HL-60 (cell line): ENCODE measurements around the gene WDR77.

ENCODE experiments used
- DNase-seq, 2 experiments: peaks; one replicate each; pipeline ENCODE4 v3.0.0-alpha.2; 2010 to 2020; ENCODE audit warnings: low read depth in 1 of 2, low spot score in 1 of 2
- H3K27ac ChIP-seq: fragments of 250-450 bp; sonication (Bioruptor Pico); replicated peaks from 2 replicates; pipeline ENCODE4 v1.5.1; 2020; ENCODE audit warnings: mild to moderate bottlenecking, moderate library complexity
- H3K27me3 ChIP-seq: fragments of 250-450 bp; sonication (Bioruptor Pico); 2 replicates; pipeline ENCODE4 v1.5.1; 2021; ENCODE audit warnings: mild to moderate bottlenecking, moderate library complexity; ENCODE audit not compliant: insufficient read depth, poor library complexity, severe bottlenecking
- H3K4me3 ChIP-seq: replicated peaks from 2 replicates; pipeline ENCODE4 v1.5.1; 2011; ENCODE audit warnings: mild to moderate bottlenecking, control low read depth, low read length; ENCODE audit not compliant: insufficient read depth
- GABPA ChIP-seq: IDR thresholded peaks from 2 replicates; pipeline ENCODE4 v1.6.1; 2012; ENCODE audit warnings: low read depth
- POLR2AphosphoS5 ChIP-seq: IDR thresholded peaks from 2 replicates; pipeline ENCODE4 v1.6.1; 2012; ENCODE audit warnings: low read depth
- SPI1 ChIP-seq: IDR thresholded peaks from 2 replicates; pipeline ENCODE4 v1.6.1; 2012; ENCODE audit warnings: low read depth, mild to moderate bottlenecking, borderline replicate concordance
- TF ChIP-seq, protein P1 (sequence below): IDR thresholded peaks from one replicate; pipeline ENCODE4 v1.5.1; 2011; ENCODE audit warnings: low read length, control low read depth, inconsistent platforms; ENCODE audit not compliant: insufficient read depth
- TF ChIP-seq, protein P2 (sequence below): IDR thresholded peaks from 2 replicates; pipeline ENCODE4 v1.6.1; 2012; ENCODE audit warnings: low read depth; ENCODE audit not compliant: insufficient replicate concordance

Gene WDR77

DNA sequence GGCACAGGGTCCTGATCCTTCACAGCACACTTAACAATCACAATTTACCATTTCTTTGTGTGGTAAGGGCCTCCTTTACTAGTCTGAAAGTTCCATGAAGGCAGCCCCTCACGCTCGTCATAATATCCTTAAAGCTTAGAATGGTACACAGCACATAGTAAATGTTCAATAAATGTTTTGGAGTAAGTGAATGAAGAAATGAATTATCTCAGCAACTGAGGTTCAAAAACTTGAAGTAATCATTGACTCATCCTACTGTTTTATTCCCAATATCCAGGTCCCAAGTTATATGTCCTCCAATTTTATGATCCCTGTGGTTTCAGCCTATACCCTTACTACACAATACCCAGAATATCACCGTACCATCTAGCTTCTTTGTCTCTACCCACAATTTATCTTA is 22.5 kb upstream of the WDR77 start:
- TF ChIP-seq GABPA (no peak), POLR2AphosphoS5 (no peak)
- peak overlapping the region; percentile 77 for H3K27ac ChIP-seq
- H3K27me3 ChIP-seq: no peaks in the 10 kb centered on the region
- DNase-seq: no peak
- H3K4me3 ChIP-seq: no peak overlapping the region

DNA sequence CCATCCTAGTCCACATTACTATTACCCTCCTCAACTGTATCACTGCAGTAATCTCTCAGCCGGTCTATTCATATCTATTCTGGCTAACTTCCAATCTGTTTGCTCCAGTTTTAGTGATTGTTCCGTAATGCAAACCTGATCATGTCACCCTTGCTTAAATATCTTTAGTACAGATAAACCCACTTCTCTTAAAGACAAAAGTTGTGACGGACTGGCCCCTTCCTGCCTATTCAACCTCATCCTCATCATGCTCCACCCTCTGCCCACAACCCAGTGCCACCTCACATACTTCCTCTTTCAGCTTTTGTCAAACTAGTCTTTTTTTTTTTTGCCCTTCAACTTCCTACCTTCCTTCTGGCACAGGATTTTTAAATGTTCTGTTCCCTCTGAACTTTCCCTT is 22.0 kb upstream of the WDR77 start:
- peak; percentile 80 to 95 for DNase-seq
- Histone ChIP-seq H3K27me3 (no peaks in the 10 kb centered on the region), H3K27ac (peak overlapping the region; percentile 77), H3K4me3 (no peak overlapping the region)
- TF ChIP-seq POLR2AphosphoS5 (no peak), GABPA (no peak), SPI1 (peak; percentile 52; the same call in 1 of the 2 replicates)
- TF ChIP-seq, protein P1, sequence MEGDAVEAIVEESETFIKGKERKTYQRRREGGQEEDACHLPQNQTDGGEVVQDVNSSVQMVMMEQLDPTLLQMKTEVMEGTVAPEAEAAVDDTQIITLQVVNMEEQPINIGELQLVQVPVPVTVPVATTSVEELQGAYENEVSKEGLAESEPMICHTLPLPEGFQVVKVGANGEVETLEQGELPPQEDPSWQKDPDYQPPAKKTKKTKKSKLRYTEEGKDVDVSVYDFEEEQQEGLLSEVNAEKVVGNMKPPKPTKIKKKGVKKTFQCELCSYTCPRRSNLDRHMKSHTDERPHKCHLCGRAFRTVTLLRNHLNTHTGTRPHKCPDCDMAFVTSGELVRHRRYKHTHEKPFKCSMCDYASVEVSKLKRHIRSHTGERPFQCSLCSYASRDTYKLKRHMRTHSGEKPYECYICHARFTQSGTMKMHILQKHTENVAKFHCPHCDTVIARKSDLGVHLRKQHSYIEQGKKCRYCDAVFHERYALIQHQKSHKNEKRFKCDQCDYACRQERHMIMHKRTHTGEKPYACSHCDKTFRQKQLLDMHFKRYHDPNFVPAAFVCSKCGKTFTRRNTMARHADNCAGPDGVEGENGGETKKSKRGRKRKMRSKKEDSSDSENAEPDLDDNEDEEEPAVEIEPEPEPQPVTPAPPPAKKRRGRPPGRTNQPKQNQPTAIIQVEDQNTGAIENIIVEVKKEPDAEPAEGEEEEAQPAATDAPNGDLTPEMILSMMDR: no peak

DNA sequence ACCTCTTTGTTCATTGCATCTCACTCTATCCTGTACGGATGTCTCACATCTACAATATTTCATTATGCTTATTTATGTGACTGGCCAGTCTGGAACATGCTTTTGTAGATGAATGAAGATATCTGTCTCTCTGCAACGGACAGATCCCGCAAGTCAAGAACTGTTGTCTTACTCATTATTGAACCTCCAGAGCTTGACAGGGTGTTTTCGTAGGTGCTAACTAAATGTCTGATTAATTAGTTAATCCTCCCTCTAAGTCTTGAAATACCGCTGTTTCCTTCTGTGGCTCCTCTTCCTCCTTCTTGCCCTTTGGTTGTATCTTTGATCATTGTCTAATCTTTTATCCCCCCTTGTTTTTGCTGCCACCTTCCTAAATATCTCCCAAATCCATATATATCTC is 21.5 kb upstream of the WDR77 start:
- TF ChIP-seq, protein P1: no peak
- TF ChIP-seq, protein P2, sequence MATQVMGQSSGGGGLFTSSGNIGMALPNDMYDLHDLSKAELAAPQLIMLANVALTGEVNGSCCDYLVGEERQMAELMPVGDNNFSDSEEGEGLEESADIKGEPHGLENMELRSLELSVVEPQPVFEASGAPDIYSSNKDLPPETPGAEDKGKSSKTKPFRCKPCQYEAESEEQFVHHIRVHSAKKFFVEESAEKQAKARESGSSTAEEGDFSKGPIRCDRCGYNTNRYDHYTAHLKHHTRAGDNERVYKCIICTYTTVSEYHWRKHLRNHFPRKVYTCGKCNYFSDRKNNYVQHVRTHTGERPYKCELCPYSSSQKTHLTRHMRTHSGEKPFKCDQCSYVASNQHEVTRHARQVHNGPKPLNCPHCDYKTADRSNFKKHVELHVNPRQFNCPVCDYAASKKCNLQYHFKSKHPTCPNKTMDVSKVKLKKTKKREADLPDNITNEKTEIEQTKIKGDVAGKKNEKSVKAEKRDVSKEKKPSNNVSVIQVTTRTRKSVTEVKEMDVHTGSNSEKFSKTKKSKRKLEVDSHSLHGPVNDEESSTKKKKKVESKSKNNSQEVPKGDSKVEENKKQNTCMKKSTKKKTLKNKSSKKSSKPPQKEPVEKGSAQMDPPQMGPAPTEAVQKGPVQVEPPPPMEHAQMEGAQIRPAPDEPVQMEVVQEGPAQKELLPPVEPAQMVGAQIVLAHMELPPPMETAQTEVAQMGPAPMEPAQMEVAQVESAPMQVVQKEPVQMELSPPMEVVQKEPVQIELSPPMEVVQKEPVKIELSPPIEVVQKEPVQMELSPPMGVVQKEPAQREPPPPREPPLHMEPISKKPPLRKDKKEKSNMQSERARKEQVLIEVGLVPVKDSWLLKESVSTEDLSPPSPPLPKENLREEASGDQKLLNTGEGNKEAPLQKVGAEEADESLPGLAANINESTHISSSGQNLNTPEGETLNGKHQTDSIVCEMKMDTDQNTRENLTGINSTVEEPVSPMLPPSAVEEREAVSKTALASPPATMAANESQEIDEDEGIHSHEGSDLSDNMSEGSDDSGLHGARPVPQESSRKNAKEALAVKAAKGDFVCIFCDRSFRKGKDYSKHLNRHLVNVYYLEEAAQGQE: no peak
- TF ChIP-seq GABPA (no peak), SPI1 (no peak), POLR2AphosphoS5 (no peak)
- H3K4me3 ChIP-seq: no peak overlapping the region
- DNase-seq: no peak
- no peaks in the 10 kb centered on the region for H3K27me3 ChIP-seq
- peak overlapping the region; percentile 77 for H3K27ac ChIP-seq

DNA sequence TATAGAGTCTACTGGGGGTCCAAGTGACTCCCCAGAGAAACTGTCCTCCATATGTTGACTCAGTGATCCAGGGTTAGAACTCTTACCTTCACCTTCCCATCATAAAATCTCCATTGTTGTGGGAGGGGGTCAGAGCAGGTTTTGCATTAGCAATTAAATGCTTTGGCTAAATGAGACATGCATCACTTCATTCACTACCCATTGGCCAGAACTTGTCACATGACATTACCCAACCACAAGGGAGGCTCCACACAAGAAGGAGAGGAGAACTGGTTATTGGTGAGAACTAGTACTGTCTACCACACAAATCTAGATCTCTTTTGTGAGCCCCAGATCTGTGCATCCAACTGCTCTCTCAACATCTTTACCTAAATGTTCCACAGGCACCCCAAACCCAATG is 20.5 kb upstream of the WDR77 start:
- Histone ChIP-seq H3K4me3 (no peak overlapping the region), H3K27ac (no peak overlapping the region), H3K27me3 (no peaks in the 10 kb centered on the region)
- DNase-seq: no peak
- TF ChIP-seq SPI1 (no peak), GABPA (no peak), POLR2AphosphoS5 (no peak)
- TF ChIP-seq, protein P2: no peak
- TF ChIP-seq, protein P1: no peak
